Measurements from ENCODE around the gene VPS13C. TPM values are rescaled to one million over a fixed set of nuclear protein-coding genes. Genes with fewer than 3 reads are reported as not detected.

VPS13C gene
- total RNA-seq, 2 donors from 2014 or later: 92.0 to 93.0 TPM

- Mint-ChIP-seq H3K9me3 (no peaks in the 10 kb centered on the region), H3K36me3 (peaks cover 12% of the 10 kb centered on the region), H3K27ac (no peak overlapping the region), H3K4me3 (no peak overlapping the region), H3K27me3 (no peaks in the 10 kb centered on the region), H3K4me1 (ENCODE audit: low read depth in 2 of 2) (peaks cover 0 to 14% of the 10 kb centered on the region in 2 donors)
- ATAC-seq (no peak), DNase-seq (ENCODE audit: low spot score) (no peak)
Observed at GRCh38 chr15:61994216-61994615, 66.0 kb downstream of the VPS13C start.

GRCh38 chr15:61992518-61992917 lies 67.7 kb downstream of the VPS13C start:
- H3K4me3 Mint-ChIP-seq: no peak overlapping the region
- no peaks in the 10 kb centered on the region for H3K27me3 Mint-ChIP-seq
- no peak overlapping the region for H3K27ac Mint-ChIP-seq
- no peak for ATAC-seq
- peaks cover 0 to 9% of the 10 kb centered on the region in 2 donors for H3K4me1 Mint-ChIP-seq (ENCODE audit: low read depth in 2 of 2)
- peaks cover 28% of the 10 kb centered on the region for H3K36me3 Mint-ChIP-seq
- no peaks in the 10 kb centered on the region for H3K9me3 Mint-ChIP-seq
- no peak for DNase-seq (ENCODE audit: low spot score)

DNA sequence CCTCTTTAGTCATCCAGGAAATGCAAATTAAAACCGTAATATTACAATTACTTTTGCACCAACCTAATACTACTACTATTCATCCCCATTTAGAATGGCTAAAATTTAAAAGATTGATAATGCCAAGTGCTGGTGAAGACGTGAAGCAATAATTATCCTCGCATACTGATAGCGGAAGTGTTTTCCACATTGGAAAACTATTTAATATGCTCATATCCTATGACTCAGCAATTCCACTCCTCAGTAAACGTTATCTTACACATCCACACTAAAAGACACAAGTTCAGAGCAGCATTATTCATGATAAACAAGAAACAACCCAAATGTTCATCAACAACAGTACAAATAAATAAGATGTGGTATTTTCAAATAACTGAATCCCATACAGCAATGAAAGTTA lies 70.6 kb downstream of the VPS13C start:
- no peak overlapping the region for H3K4me3 Mint-ChIP-seq
- H3K4me1 Mint-ChIP-seq (ENCODE audit: low read depth in 2 of 2): peaks cover 5 to 6% of the 10 kb centered on the region in 2 donors
- H3K9me3 Mint-ChIP-seq: no peaks in the 10 kb centered on the region
- DNase-seq (ENCODE audit: low spot score) (no peak), ATAC-seq (no peak)
- no peaks in the 10 kb centered on the region for H3K27me3 Mint-ChIP-seq
- H3K27ac Mint-ChIP-seq: no peak overlapping the region
- peaks cover 28% of the 10 kb centered on the region for H3K36me3 Mint-ChIP-seq

- no peak overlapping the region for H3K27ac Mint-ChIP-seq
- DNase-seq (ENCODE audit: low spot score) (no peak), ATAC-seq (no peak)
- peaks cover 36% of the 10 kb centered on the region for H3K36me3 Mint-ChIP-seq
- H3K4me3 Mint-ChIP-seq: no peak overlapping the region
- no peaks in the 10 kb centered on the region for H3K27me3 Mint-ChIP-seq
- no peaks in the 10 kb centered on the region for H3K9me3 Mint-ChIP-seq
- H3K4me1 Mint-ChIP-seq (ENCODE audit: low read depth in 2 of 2): peaks cover 6 to 9% of the 10 kb centered on the region in 2 donors
Observed at GRCh38 chr15:61987824-61988223, 72.4 kb downstream of the VPS13C start.

GRCh38 chr15:61983081-61983480 lies 77.2 kb downstream of the VPS13C start:
- H3K9me3 Mint-ChIP-seq: no peaks in the 10 kb centered on the region
- ATAC-seq (no peak), DNase-seq (ENCODE audit: low spot score) (no peak)
- H3K4me3 Mint-ChIP-seq: no peak overlapping the region
- H3K27ac Mint-ChIP-seq: no peak overlapping the region
- H3K4me1 Mint-ChIP-seq (ENCODE audit: low read depth in 2 of 2): peaks cover 4 to 6% of the 10 kb centered on the region in 2 donors
- H3K27me3 Mint-ChIP-seq: no peaks in the 10 kb centered on the region
- peaks cover 34% of the 10 kb centered on the region for H3K36me3 Mint-ChIP-seq

DNA sequence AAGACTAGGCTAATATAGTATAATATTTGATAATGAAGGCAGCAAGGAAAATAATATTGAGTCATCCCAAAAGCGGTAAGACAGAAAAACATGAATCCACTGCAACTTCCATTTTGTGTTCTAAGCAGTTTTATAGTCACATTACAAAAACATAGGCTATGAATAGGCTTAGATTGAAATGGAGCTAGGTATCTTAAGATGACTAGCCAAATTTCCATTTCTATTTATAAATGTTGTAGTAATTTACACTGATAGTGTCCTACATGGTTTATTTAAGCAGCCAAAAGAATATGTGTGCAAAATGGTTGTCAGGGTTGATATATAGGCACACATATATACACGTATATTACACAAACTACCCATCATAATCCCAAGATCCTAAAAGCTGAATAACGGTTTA lies 82.0 kb downstream of the VPS13C start:
- ATAC-seq (no peak), DNase-seq (ENCODE audit: low spot score) (no peak)
- no peak overlapping the region for H3K4me3 Mint-ChIP-seq
- H3K9me3 Mint-ChIP-seq: no peaks in the 10 kb centered on the region
- H3K27ac Mint-ChIP-seq: no peak overlapping the region
- H3K36me3 Mint-ChIP-seq: peaks cover 29% of the 10 kb centered on the region
- peaks cover 13 to 16% of the 10 kb centered on the region in 2 donors for H3K4me1 Mint-ChIP-seq (ENCODE audit: low read depth in 2 of 2)
- no peaks in the 10 kb centered on the region for H3K27me3 Mint-ChIP-seq

DNA sequence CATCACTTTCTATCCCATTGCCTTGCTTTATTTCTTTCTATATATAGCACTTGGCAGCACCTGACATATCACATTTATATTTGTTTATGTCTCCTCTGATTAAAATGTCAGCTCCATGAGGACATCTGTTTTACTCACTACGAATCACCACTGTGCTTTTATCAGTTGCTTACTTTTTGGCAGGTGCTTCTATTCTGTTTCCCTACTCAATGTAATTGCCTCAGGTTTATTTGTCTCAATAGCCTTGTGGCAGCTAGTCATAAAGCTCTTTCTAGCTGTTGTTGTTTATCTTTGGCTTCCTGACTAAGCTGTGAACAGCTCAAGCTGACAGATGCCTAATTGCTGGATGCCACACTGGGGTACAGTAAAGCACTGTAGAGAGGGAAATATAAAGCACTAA lies 85.5 kb downstream of the VPS13C start:
- Mint-ChIP-seq H3K36me3 (peaks cover 43% of the 10 kb centered on the region), H3K4me1 (ENCODE audit: low read depth in 2 of 2) (peaks cover 13 to 16% of the 10 kb centered on the region in 2 donors), H3K27me3 (no peaks in the 10 kb centered on the region), H3K4me3 (no peak overlapping the region), H3K9me3 (no peaks in the 10 kb centered on the region), H3K27ac (peak overlapping the region in 1 of 2 donors; percentile 61)
- no peak for DNase-seq (ENCODE audit: low spot score)
- no peak for ATAC-seq

DNA sequence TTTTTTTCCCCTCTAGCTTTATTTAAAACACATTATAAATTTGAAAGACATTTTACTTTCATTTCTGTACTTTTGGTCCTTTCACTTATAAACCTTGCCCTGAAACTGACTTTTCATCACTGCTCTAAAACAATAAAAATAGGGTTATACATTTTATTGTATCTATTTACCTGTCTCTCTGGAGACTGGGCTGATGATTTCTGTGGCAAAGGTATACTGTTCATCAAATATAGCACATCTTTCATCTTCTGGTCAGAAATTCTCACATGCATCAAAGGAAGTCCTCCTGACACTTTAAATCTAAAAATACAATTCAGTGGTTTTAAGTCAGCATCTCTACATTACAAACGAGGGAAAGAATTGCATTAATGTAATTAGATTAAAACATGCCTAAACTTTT lies 86.1 kb downstream of the VPS13C start:
- ATAC-seq: no peak

GRCh38 chr15:61951949-61952348 lies 108.3 kb downstream of the VPS13C start:
- peaks cover 23% of the 10 kb centered on the region for H3K36me3 Mint-ChIP-seq
- H3K27ac Mint-ChIP-seq: no peak overlapping the region
- no peak overlapping the region for H3K4me3 Mint-ChIP-seq
- H3K9me3 Mint-ChIP-seq: no peaks in the 10 kb centered on the region
- ATAC-seq (no peak), DNase-seq (ENCODE audit: low spot score) (no peak)
- H3K27me3 Mint-ChIP-seq: no peaks in the 10 kb centered on the region
- peaks cover 0 to 3% of the 10 kb centered on the region in 2 donors for H3K4me1 Mint-ChIP-seq (ENCODE audit: low read depth in 2 of 2)

More for the DNA sequence above, 86.1 kb downstream of the VPS13C start:
- Mint-ChIP-seq H3K27me3 (no peaks in the 10 kb centered on the region), H3K9me3 (no peaks in the 10 kb centered on the region), H3K4me1 (ENCODE audit: low read depth in 2 of 2) (peaks cover 13 to 16% of the 10 kb centered on the region in 2 donors), H3K36me3 (peaks cover 38% of the 10 kb centered on the region), H3K4me3 (no peak overlapping the region), H3K27ac (peak overlapping the region in 1 of 2 donors; percentile 61)
- DNase-seq (ENCODE audit: low spot score): no peak

- Mint-ChIP-seq H3K4me3 (no peak overlapping the region), H3K4me1 (ENCODE audit: low read depth in 2 of 2) (no peaks in the 10 kb centered on the region), H3K27ac (no peak overlapping the region), H3K9me3 (no peaks in the 10 kb centered on the region), H3K27me3 (no peaks in the 10 kb centered on the region), H3K36me3 (peaks cover 16% of the 10 kb centered on the region)
- no peak for DNase-seq (ENCODE audit: low spot score)
- no peak for ATAC-seq
Observed at GRCh38 chr15:61946778-61947177, 113.5 kb downstream of the VPS13C start.

- Mint-ChIP-seq H3K36me3 (peaks cover 16% of the 10 kb centered on the region), H3K4me1 (ENCODE audit: low read depth in 2 of 2) (no peaks in the 10 kb centered on the region), H3K4me3 (no peak overlapping the region), H3K27me3 (no peaks in the 10 kb centered on the region), H3K9me3 (no peaks in the 10 kb centered on the region), H3K27ac (no peak overlapping the region)
- ATAC-seq (no peak), DNase-seq (ENCODE audit: low spot score) (no peak)
Observed at GRCh38 chr15:61943992-61944391, 116.3 kb downstream of the VPS13C start.

- no peak overlapping the region for H3K27ac Mint-ChIP-seq
- no peaks in the 10 kb centered on the region for H3K27me3 Mint-ChIP-seq
- peaks cover 11% of the 10 kb centered on the region for H3K36me3 Mint-ChIP-seq
- no peaks in the 10 kb centered on the region for H3K9me3 Mint-ChIP-seq
- H3K4me3 Mint-ChIP-seq: no peak overlapping the region
- peaks cover 5 to 6% of the 10 kb centered on the region in 2 donors for H3K4me1 Mint-ChIP-seq (ENCODE audit: low read depth in 2 of 2)
- ATAC-seq (no peak), DNase-seq (ENCODE audit: low spot score) (no peak)
Observed at GRCh38 chr15:61938249-61938648, 122.0 kb downstream of the VPS13C start.

GRCh38 chr15:61936528-61937195 lies 123.6 kb downstream of the VPS13C start:
- H3K4me3 Mint-ChIP-seq: no peak overlapping the region
- H3K36me3 Mint-ChIP-seq: peaks cover 12% of the 10 kb centered on the region
- H3K27ac Mint-ChIP-seq: peak overlapping the region; percentile 1 to 8
- ATAC-seq (no peak), DNase-seq (ENCODE audit: low spot score) (no peak)
- H3K4me1 Mint-ChIP-seq (ENCODE audit: low read depth in 2 of 2): peaks cover 5 to 6% of the 10 kb centered on the region in 2 donors
- no peaks in the 10 kb centered on the region for H3K9me3 Mint-ChIP-seq
- no peaks in the 10 kb centered on the region for H3K27me3 Mint-ChIP-seq

GRCh38 chr15:61935493-61935892 lies 124.8 kb downstream of the VPS13C start:
- ATAC-seq (no peak), DNase-seq (ENCODE audit: low spot score) (no peak)
- no peak overlapping the region for H3K4me3 Mint-ChIP-seq
- no peaks in the 10 kb centered on the region for H3K9me3 Mint-ChIP-seq
- H3K36me3 Mint-ChIP-seq: peaks cover 12% of the 10 kb centered on the region
- H3K27ac Mint-ChIP-seq: no peak overlapping the region
- H3K4me1 Mint-ChIP-seq (ENCODE audit: low read depth in 2 of 2): peaks cover 5 to 6% of the 10 kb centered on the region in 2 donors
- no peaks in the 10 kb centered on the region for H3K27me3 Mint-ChIP-seq

- Mint-ChIP-seq H3K9me3 (no peaks in the 10 kb centered on the region), H3K27ac (no peak overlapping the region), H3K4me3 (no peak overlapping the region), H3K27me3 (no peaks in the 10 kb centered on the region), H3K4me1 (ENCODE audit: low read depth in 2 of 2) (no peaks in the 10 kb centered on the region), H3K36me3 (peaks cover 23% of the 10 kb centered on the region)
- no peak for DNase-seq (ENCODE audit: low spot score)
- no peak for ATAC-seq
Observed at GRCh38 chr15:61929452-61929851, 130.8 kb downstream of the VPS13C start.
